DND-41 (cell line): Measurements from ENCODE around the gene GPR132.
"Not testable (repeated sequence)": the region's sequence is repeated elsewhere in the genome, so short reads cannot be mapped to it uniquely, and the experiment has no call there.

Experiments
- ATAC-seq: fragments of 200-7000 bp; cut with Tn5 transposase; 3 replicates; pipeline ENCODE4 v1.9.1; 2021; ENCODE audit warnings: low read depth; ENCODE audit not compliant: insufficient read depth
- DNase-seq: peaks from one replicate; pipeline ENCODE4 v3.0.0-alpha.2; 2020
- H2AFZ ChIP-seq: 2 replicates; pipeline ENCODE4 v1.6.0; 2012; ENCODE audit warnings: low read depth, low read length
- H3K27ac ChIP-seq: 2 replicates; pipeline ENCODE4 v1.5.1; 2012; ENCODE audit warnings: low read length, inconsistent platforms
- H3K27me3 ChIP-seq: fragments of 200-600 bp; sonication (generic); 2 replicates; pipeline ENCODE4 v1.6.0; 2012; ENCODE audit warnings: low read length, mild to moderate bottlenecking, inconsistent platforms; ENCODE audit not compliant: insufficient read depth, poor library complexity
- H3K36me3 ChIP-seq: 2 replicates; pipeline ENCODE4 v1.5.1; 2012; ENCODE audit warnings: low read length, inconsistent platforms; ENCODE audit not compliant: insufficient read depth
- H3K4me1 ChIP-seq: 2 replicates; pipeline ENCODE4 v1.5.1; 2012; ENCODE audit warnings: mild to moderate bottlenecking, low read length; ENCODE audit not compliant: insufficient read depth
- H3K4me2 ChIP-seq: 2 replicates; pipeline ENCODE4 v1.6.0; 2012; ENCODE audit warnings: mild to moderate bottlenecking, moderate library complexity, low read length, inconsistent platforms; ENCODE audit not compliant: insufficient read depth
- H3K4me3 ChIP-seq, 2 experiments: fragments of 200-600 bp in 1 of 2; shearing (Covaris generic) in 1 of 2; 2 replicates each; pipeline ENCODE4 v1.5.1; 2012 to 2016; ENCODE audit warnings: inconsistent platforms in 2 of 2, low read length in 2 of 2, mild to moderate bottlenecking in 2 of 2, low read depth in 1 of 2, moderate library complexity in 1 of 2
- H3K79me2 ChIP-seq: 2 replicates; pipeline ENCODE4 v1.6.0; 2012; ENCODE audit warnings: low read length, inconsistent platforms; ENCODE audit not compliant: insufficient read depth
- H3K9ac ChIP-seq: 2 replicates; pipeline ENCODE4 v1.6.0; 2012; ENCODE audit warnings: low read depth, mild to moderate bottlenecking, inconsistent platforms, low read length, moderate library complexity
- H3K9me3 ChIP-seq: 2 replicates; pipeline ENCODE4 v1.5.1; 2012; ENCODE audit warnings: low read length, moderate library complexity, mild to moderate bottlenecking, inconsistent platforms; ENCODE audit not compliant: insufficient read depth, severe bottlenecking
- H4K20me1 ChIP-seq: 2 replicates; pipeline ENCODE4 v1.6.0; 2012; ENCODE audit warnings: low read length; ENCODE audit not compliant: insufficient read depth
- CTCF ChIP-seq: IDR thresholded peaks from 2 replicates; pipeline ENCODE4 v1.5.1; 2012; ENCODE audit warnings: borderline replicate concordance, low read length, moderate library complexity, mild to moderate bottlenecking; ENCODE audit not compliant: poor library complexity, severe bottlenecking; ENCODE audit errors: extremely low read depth
- EZH2 ChIP-seq: IDR thresholded peaks from 3 replicates; pipeline ENCODE4 v1.6.1; 2012; ENCODE audit warnings: borderline replicate concordance, low read depth, mild to moderate bottlenecking, moderate library complexity, low read length, inconsistent platforms; ENCODE audit not compliant: severe bottlenecking

Gene GPR132

DNA sequence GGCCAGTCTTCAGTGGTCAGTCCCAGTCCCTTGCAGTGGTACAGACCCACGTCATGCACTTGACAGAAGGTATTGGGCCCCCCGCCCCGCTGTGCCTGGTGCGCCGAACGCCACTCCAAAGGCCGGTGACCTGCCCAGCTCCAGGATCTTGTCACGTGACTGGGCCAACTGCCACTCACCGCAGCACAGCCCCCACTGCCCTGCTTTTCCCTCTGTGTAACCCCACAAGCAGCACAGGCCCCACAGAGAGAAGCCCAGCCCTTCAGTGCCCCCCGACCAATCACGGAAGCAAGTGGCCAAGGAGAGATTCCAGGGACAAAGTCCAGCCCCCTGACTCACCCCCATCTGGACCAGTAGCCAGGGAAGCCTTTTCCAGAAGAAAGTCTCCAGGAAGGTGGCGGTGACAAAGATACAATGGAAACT, 498 bp downstream of the GPR132 start:
- ATAC-seq, result no peak
- Histone ChIP-seq H3K27me3 (no peaks in the 10 kb centered on the region), H3K9ac (no peak overlapping the region), H2AFZ (no peak overlapping the region), H3K36me3 (no peaks in the 10 kb centered on the region), H3K4me3 (no peak overlapping the region), H4K20me1 (no peaks in the 10 kb centered on the region), H3K79me2 (no peaks in the 10 kb centered on the region), H3K4me1 (0 out of 2 replicates have a peak, but pooled peaks cover 4% of the 10 kb centered on the region), H3K4me2 (no peak overlapping the region), H3K9me3 (no peaks in the 10 kb centered on the region), H3K27ac (no peak overlapping the region)
- no peak for TF ChIP-seq EZH2
- TF ChIP-seq CTCF, result no peak
- DNase-seq, result no peak

DNA sequence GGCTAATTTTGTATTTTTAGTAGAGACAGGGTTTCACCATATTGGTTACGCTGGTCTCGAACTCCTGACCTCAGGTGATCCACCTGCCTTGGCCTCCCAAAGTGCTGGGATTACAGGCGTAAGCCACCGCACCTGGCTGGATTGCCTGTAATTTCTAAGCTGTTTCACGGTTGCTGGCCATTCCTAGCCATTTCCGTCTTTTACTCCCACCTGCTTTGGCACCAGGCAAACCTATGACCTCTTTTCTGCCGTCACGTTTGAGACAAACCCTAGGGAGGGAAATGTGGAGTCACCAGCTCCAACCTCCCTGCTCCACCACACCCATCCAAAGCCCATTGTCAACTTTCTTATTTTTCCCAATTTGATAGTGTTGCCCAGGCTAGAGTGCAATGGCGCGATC, 1.2 kb downstream of the GPR132 start:
- Histone ChIP-seq H2AFZ (no peak overlapping the region), H3K27ac (no peak overlapping the region), H3K36me3 (no peaks in the 10 kb centered on the region), H3K27me3 (no peaks in the 10 kb centered on the region), H3K4me1 (0 out of 2 replicates have a peak, but pooled peaks cover 4% of the 10 kb centered on the region), H3K9ac (no peak overlapping the region), H3K4me3 (no peak overlapping the region), H4K20me1 (no peaks in the 10 kb centered on the region), H3K9me3 (no peaks in the 10 kb centered on the region), H3K79me2 (no peaks in the 10 kb centered on the region), H3K4me2 (no peak overlapping the region)
- TF ChIP-seq EZH2, result no peak
- no peak for TF ChIP-seq CTCF
- DNase-seq, result no peak
- ATAC-seq, result no peak

DNA sequence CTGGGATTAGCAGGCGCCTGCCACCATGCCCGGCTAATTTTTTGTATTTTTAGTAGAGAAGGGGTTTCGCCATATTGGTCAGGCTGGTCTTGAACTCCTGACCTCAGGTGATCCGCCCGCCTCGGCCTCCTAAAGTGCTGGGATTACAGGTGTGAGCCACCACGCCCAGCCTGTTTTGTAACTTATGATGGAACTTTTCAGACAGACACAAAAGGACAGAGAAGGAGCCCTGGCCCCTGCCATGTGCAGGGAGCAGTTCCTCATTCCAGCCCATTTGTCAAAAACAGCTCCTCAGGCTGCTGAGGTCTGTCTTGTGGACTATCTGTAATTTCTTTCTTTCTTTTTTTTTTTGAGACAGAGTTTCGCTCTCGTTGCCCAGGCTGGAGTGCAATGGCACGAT, 1.7 kb downstream of the GPR132 start:
- DNase-seq, H3K36me3 ChIP-seq, H4K20me1 ChIP-seq, H3K9me3 ChIP-seq, ATAC-seq, H3K4me2 ChIP-seq, H3K9ac ChIP-seq, H3K27ac ChIP-seq, H3K79me2 ChIP-seq, H3K27me3 ChIP-seq, H3K4me3 ChIP-seq, H2AFZ ChIP-seq, H3K4me1 ChIP-seq: not testable (repeated sequence)

- no peaks in the 10 kb centered on the region for H3K79me2 ChIP-seq
- no peak overlapping the region for H3K9ac ChIP-seq
- DNase-seq (no peak), ATAC-seq (no peak)
- no peak overlapping the region for H3K4me3 ChIP-seq
- no peak overlapping the region for H3K4me2 ChIP-seq
- 0 out of 2 replicates have a peak, but pooled peaks cover 4% of the 10 kb centered on the region for H3K4me1 ChIP-seq
- no peak overlapping the region for H3K27ac ChIP-seq
- H3K9me3 ChIP-seq, result no peaks in the 10 kb centered on the region
- no peaks in the 10 kb centered on the region for H3K27me3 ChIP-seq
- no peaks in the 10 kb centered on the region for H3K36me3 ChIP-seq
- TF ChIP-seq EZH2, result no peak
- TF ChIP-seq CTCF, result no peak
- no peak overlapping the region for H2AFZ ChIP-seq
- no peaks in the 10 kb centered on the region for H4K20me1 ChIP-seq
Observed at GRCh38 chr14:105063056-105063455, 2.2 kb downstream of the GPR132 start.
